GM12874 (cell line): ENCODE data around the gene FREM3.

Experiments
- CTCF ChIP-seq: IDR thresholded peaks from 2 replicates; pipeline ENCODE4 v1.5.1; 2011; ENCODE audit warnings: low read depth, mild to moderate bottlenecking, control low read depth, low read length, moderate library complexity; ENCODE audit not compliant: insufficient read depth

Gene FREM3

DNA sequence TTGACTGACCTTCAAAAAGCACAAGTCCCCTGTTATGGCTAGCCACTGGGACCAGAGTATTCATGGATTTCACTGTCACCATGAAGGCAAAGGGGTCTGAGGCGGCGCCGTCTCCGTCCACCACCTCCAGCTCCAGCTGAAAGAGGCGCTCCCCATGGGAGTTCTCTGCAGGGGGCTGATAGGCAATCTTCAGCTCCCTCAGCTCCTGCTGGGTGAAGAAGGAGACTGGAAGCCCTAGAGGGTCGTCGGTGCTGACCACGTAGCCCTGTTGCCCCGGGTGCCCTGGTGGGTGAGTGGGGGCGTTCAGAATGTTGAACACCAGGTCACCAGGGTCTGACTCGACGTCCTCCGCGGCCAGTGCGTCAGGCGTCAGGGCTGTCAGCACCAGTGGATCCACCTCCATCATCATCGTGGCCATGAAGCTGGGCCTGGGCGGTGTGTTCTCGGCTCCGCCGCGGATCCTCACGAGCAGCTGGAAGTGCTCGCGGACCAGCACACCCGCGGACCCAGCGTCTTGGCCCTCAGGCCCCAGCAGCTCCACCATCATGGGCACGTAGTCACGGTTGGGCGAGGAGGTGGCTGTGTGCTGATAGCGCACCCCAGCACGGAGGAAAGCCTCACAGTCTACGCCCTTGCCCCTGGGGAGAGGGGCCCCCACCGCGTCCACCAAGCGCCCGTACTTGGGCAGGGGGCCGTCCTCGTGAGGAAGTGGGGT is 987 bp downstream of the FREM3 start:
- TF ChIP-seq CTCF = no peak

GRCh38 chr4:143693856-143694255 is 6.6 kb downstream of the FREM3 start:
- no peak for TF ChIP-seq CTCF

GRCh38 chr4:143692241-143692640 is 8.2 kb downstream of the FREM3 start:
- TF ChIP-seq CTCF = no peak

DNA sequence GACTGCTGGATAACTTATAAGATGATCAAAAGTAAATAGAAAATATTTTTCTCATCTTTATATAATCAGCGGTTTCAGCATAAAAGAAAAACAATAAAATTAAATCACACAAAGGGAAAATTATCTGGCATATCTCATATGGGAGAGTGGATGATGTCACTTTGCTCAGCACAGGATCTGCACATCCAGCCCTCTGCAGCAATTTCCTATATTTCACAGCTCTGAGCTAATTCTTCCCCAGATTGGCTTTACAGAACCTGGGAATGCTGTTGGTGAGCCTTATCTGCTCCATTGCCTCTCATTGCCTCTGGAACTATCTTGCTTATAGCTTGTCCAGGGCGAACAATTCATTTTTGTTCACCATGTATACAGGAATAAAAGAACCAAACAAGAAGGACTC is 21.0 kb downstream of the FREM3 start:
- no peak for TF ChIP-seq CTCF

GRCh38 chr4:143668930-143669552 is 31.4 kb downstream of the FREM3 start:
- TF ChIP-seq CTCF = no peak

DNA sequence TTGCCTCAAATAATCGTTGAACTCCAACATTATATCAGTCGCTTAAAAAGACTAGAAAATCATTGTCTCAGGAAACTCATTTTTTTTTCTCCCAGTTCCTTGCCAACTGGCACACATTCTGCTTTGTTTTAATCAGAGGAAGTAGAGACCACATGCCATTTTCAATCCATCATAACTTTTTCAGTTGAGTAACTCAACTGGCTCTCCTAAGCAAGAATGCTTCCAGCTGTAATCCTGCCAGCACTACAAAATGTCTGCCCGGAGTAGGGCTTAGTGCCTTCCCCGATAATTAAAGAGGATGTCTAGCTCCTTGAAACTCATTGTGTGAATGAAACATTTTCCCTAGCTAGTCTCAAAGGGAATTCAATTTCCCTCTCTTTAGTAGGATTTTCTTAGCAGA is 33.0 kb downstream of the FREM3 start:
- no peak for TF ChIP-seq CTCF

GRCh38 chr4:143658336-143658735 is 42.1 kb downstream of the FREM3 start:
- no peak for TF ChIP-seq CTCF
